ENCODE measurements around the gene PHEX.

GRCh38 chrX:22159071-22159470 lies 126.9 kb downstream of the PHEX start:
- TF ChIP-seq, protein P1, sequence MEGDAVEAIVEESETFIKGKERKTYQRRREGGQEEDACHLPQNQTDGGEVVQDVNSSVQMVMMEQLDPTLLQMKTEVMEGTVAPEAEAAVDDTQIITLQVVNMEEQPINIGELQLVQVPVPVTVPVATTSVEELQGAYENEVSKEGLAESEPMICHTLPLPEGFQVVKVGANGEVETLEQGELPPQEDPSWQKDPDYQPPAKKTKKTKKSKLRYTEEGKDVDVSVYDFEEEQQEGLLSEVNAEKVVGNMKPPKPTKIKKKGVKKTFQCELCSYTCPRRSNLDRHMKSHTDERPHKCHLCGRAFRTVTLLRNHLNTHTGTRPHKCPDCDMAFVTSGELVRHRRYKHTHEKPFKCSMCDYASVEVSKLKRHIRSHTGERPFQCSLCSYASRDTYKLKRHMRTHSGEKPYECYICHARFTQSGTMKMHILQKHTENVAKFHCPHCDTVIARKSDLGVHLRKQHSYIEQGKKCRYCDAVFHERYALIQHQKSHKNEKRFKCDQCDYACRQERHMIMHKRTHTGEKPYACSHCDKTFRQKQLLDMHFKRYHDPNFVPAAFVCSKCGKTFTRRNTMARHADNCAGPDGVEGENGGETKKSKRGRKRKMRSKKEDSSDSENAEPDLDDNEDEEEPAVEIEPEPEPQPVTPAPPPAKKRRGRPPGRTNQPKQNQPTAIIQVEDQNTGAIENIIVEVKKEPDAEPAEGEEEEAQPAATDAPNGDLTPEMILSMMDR (IDR thresholded peaks at IDR 0.05): no peak
- no peak for TF ChIP-seq POLR2AphosphoS5 (IDR thresholded peaks at IDR 0.05)

Data from esophagus muscularis mucosa (tissue), 3 donors.